Measurements from ENCODE around the gene HLF. TPM values are rescaled to one million over a fixed set of nuclear protein-coding genes. Genes with fewer than 3 reads are reported as not detected.

HLF gene
- total and polyA plus RNA-seq, 2 donors (not counting 1 experiment from before 2014, with no cell fraction given) = 0.10 TPM; not detected in 1

- no peak overlapping the region for H3K9ac ChIP-seq (ENCODE audit: low read length)
- H3K27ac ChIP-seq (ENCODE audit: low read length in 2 of 2) = no peak overlapping the region
- no peaks in the 10 kb centered on the region for H4K20me1 ChIP-seq (ENCODE audit: control insufficient read depth, insufficient read depth, low read length, poor library complexity, severe bottlenecking)
- no peak for ATAC-seq (ENCODE audit: low read depth)
- H2AFZ ChIP-seq (ENCODE audit: insufficient read depth, low read depth, low read length, poor library complexity, severe bottlenecking) = no peak overlapping the region
- Mint-ChIP-seq H3K4me1 (peaks cover 3% of the 10 kb centered on the region), H3K27me3 (peaks cover 26% of the 10 kb centered on the region), H3K27ac (no peak overlapping the region), H3K9me3 (ENCODE audit: insufficient read depth) (no peaks in the 10 kb centered on the region), H3K4me3 (no peak overlapping the region)
- WGBS (ENCODE audit: insufficient coverage) = 80% methylated on average over 1 of the region's 4 CpGs
- peaks cover 0 to 4% (median 0%) of the 10 kb centered on the region in 3 donors for H3K9me3 ChIP-seq (ENCODE audit: control extremely low read depth in 1 of 3, control insufficient read depth in 2 of 3, insufficient read depth in 1 of 3, low read length in 2 of 3)
- no peaks in the 10 kb centered on the region for H3K4me1 ChIP-seq (ENCODE audit: control insufficient read depth in 2 of 2, insufficient read depth in 2 of 2, low read length in 2 of 2)
- DNase-seq = no peak
- peaks cover 0 to 16% (median 2%) of the 10 kb centered on the region in 4 experiments for H3K27me3 ChIP-seq (replicated peaks in 1 of 4; ENCODE audit: control extremely low read depth in 1 of 4, control insufficient read depth in 3 of 4, insufficient read depth in 4 of 4, low read length in 3 of 4)
- no peaks in the 10 kb centered on the region for H3K36me3 ChIP-seq (replicated peaks in 1 of 2; ENCODE audit: control extremely low read depth in 1 of 2, control insufficient read depth in 1 of 2, extremely low read depth in 1 of 2, insufficient read depth in 2 of 2, low read length in 1 of 2)
- no peak overlapping the region for H3K4me2 ChIP-seq (replicated peaks; ENCODE audit: low read depth, low read length, poor library complexity, severe bottlenecking)
- ChIA-PET POLR2A (no interaction called here), CTCF (interaction anchor here (0.8 to 1.7 kb wide), 4 partner anchors 12 to 352 kb away, joined by 3 to 9 read pairs (median 4); no protein-coding TSS in a partner anchor)
- intact Hi-C loops (cut with micrococcal nuclease) = no loop called here
- TF ChIP-seq CTCF (IDR thresholded peaks at IDR 0.05) (no peak), EZH2 (IDR thresholded peaks at IDR 0.05; ENCODE audit: borderline replicate concordance, insufficient read depth, low read depth, low read length, poor library complexity, severe bottlenecking) (no peak)
- H3K79me2 ChIP-seq (ENCODE audit: control insufficient read depth, insufficient read depth, low read length) = no peaks in the 10 kb centered on the region
- H3K4me3 ChIP-seq (ENCODE audit: control extremely low read depth in 1 of 5, extremely low read depth in 1 of 5, insufficient read depth in 1 of 5, low read depth in 2 of 5, low read length in 4 of 5) = no peak overlapping the region
These were observed 79.2 kb downstream of the HLF start for GRCh38 chr17:55343900-55344513.

GRCh38 chr17:55344514-55344997 lies 79.8 kb downstream of the HLF start:
- CTCF ChIA-PET = interaction anchor here (0.8 to 1.7 kb wide), 4 partner anchors 12 to 352 kb away, joined by 3 to 9 read pairs (median 4); no protein-coding TSS in a partner anchor
- H3K4me3 Mint-ChIP-seq = no peak overlapping the region
- POLR2A ChIA-PET = no interaction called here
- WGBS (ENCODE audit: insufficient coverage) = 84% methylated on average over 3 of the region's 3 CpGs
- TF ChIP-seq EZH2 (IDR thresholded peaks at IDR 0.05; ENCODE audit: borderline replicate concordance, insufficient read depth, low read depth, low read length, poor library complexity, severe bottlenecking) (no peak), CTCF (IDR thresholded peaks at IDR 0.05) (no peak)
- Histone ChIP-seq H3K4me2 (replicated peaks; ENCODE audit: low read depth, low read length, poor library complexity, severe bottlenecking) (no peak overlapping the region), H3K4me1 (ENCODE audit: control insufficient read depth in 2 of 2, insufficient read depth in 2 of 2, low read length in 2 of 2) (no peaks in the 10 kb centered on the region), H3K79me2 (ENCODE audit: control insufficient read depth, insufficient read depth, low read length) (no peaks in the 10 kb centered on the region), H4K20me1 (ENCODE audit: control insufficient read depth, insufficient read depth, low read length, poor library complexity, severe bottlenecking) (no peaks in the 10 kb centered on the region), H3K4me3 (ENCODE audit: control extremely low read depth in 1 of 5, extremely low read depth in 1 of 5, insufficient read depth in 1 of 5, low read depth in 2 of 5, low read length in 4 of 5) (no peak overlapping the region), H3K27me3 (replicated peaks in 1 of 4; ENCODE audit: control extremely low read depth in 1 of 4, control insufficient read depth in 3 of 4, insufficient read depth in 4 of 4, low read length in 3 of 4) (peaks cover 0 to 18% (median 2%) of the 10 kb centered on the region in 4 experiments), H3K9me3 (ENCODE audit: control extremely low read depth in 1 of 3, control insufficient read depth in 2 of 3, insufficient read depth in 1 of 3, low read length in 2 of 3) (peaks cover 0 to 4% (median 0%) of the 10 kb centered on the region in 3 donors), H3K36me3 (replicated peaks in 1 of 2; ENCODE audit: control extremely low read depth in 1 of 2, control insufficient read depth in 1 of 2, extremely low read depth in 1 of 2, insufficient read depth in 2 of 2, low read length in 1 of 2) (no peaks in the 10 kb centered on the region), H3K9ac (ENCODE audit: low read length) (no peak overlapping the region), H3K27ac (ENCODE audit: low read length in 2 of 2) (no peak overlapping the region), H2AFZ (ENCODE audit: insufficient read depth, low read depth, low read length, poor library complexity, severe bottlenecking) (no peak overlapping the region)
- peaks cover 3% of the 10 kb centered on the region for H3K4me1 Mint-ChIP-seq
- intact Hi-C loops (cut with micrococcal nuclease) = no loop called here
- DNase-seq (no peak), ATAC-seq (ENCODE audit: low read depth) (no peak)
- peaks cover 22% of the 10 kb centered on the region for H3K27me3 Mint-ChIP-seq
- H3K9me3 Mint-ChIP-seq (ENCODE audit: insufficient read depth) = no peaks in the 10 kb centered on the region
- H3K27ac Mint-ChIP-seq = no peak overlapping the region
